WTC11 (cell line): ENCODE data around the gene ACSF3. TPM values are rescaled to one million over a fixed set of nuclear protein-coding genes. Genes with fewer than 3 reads are reported as not detected.

Source experiments
- ATAC-seq: fragments of 200-7000 bp; cut with Tn5 transposase; 2 replicates; pipeline ENCODE4 v1.10.0; 2021; ENCODE audit warnings: mild to moderate bottlenecking, moderate library complexity
- CTCF ChIA-PET: fragments of 300-600 bp; sonication (Branson Sonifier 250); formaldehyde crosslinking; loops from one replicate; lab custom pipeline; 2021; ENCODE audit warnings: antibody characterized with exemption; lab: Charles Lee
- POLR2A ChIA-PET: fragments of 350-600 bp; sonication (Branson Sonifier 250); formaldehyde crosslinking; loops from one replicate; lab custom pipeline; 2021; ENCODE audit warnings: antibody characterized with exemption; lab: Charles Lee
- DNase-seq: peaks from one replicate; pipeline ENCODE4 v3.0.0; 2021; ENCODE audit warnings: low spot score
- H3K27ac Mint-ChIP-seq: 2 replicates; pipeline ENCODE4 v1.8.0; 2021; ENCODE audit warnings: mixed read lengths
- H3K27me3 Mint-ChIP-seq: 2 replicates; pipeline ENCODE4 v1.8.0; 2021; ENCODE audit warnings: low read depth, mild to moderate bottlenecking, moderate library complexity, mixed read lengths
- H3K36me3 Mint-ChIP-seq: 2 replicates; pipeline ENCODE4 v1.8.0; 2021; ENCODE audit warnings: mixed read lengths
- H3K4me1 Mint-ChIP-seq: 2 replicates; pipeline ENCODE4 v1.8.0; 2022; ENCODE audit warnings: mixed read lengths
- H3K4me3 Mint-ChIP-seq: 2 replicates; pipeline ENCODE4 v1.8.0; 2021; ENCODE audit warnings: mild to moderate bottlenecking, moderate library complexity, mixed read lengths
- H3K9me3 Mint-ChIP-seq: 2 replicates; pipeline ENCODE4 v1.8.0; 2021; ENCODE audit warnings: mixed read lengths
- ATF6 ChIP-seq: sonication (generic); formaldehyde crosslinking; IDR thresholded peaks from 2 replicates; pipeline ENCODE4 v1.8.1; 2023; ENCODE audit warnings: mild to moderate bottlenecking, missing genetic modification reagents
- CBFB ChIP-seq: sonication (generic); formaldehyde crosslinking; IDR thresholded peaks from 2 replicates; pipeline ENCODE4 v1.8.1; 2022; ENCODE audit warnings: mild to moderate bottlenecking, low read depth, missing genetic modification reagents
- CDX4 ChIP-seq: fragments of 250-450 bp; sonication (Bioruptor Pico); IDR thresholded peaks from 2 replicates; pipeline ENCODE4 v1.9.0; 2021; ENCODE audit warnings: moderate library complexity, mild to moderate bottlenecking, inconsistent platforms, borderline replicate concordance
- CREB1 ChIP-seq: sonication (generic); formaldehyde crosslinking; IDR thresholded peaks from 2 replicates; pipeline ENCODE4 v1.8.0; 2023; ENCODE audit warnings: mild to moderate bottlenecking, missing genetic modification reagents
- ELF4 ChIP-seq: sonication (generic); formaldehyde crosslinking; IDR thresholded peaks from 2 replicates; pipeline ENCODE4 v1.8.1; 2022; ENCODE audit warnings: low read depth, mild to moderate bottlenecking, moderate library complexity, missing genetic modification reagents
- GTF2I ChIP-seq: fragments of 250-450 bp; sonication (Bioruptor Pico); conservative IDR thresholded peaks from 2 replicates; pipeline ENCODE4 v1.4.0; 2021; ENCODE audit warnings: mild to moderate bottlenecking
- JUN ChIP-seq: sonication (generic); formaldehyde crosslinking; IDR thresholded peaks from 2 replicates; pipeline ENCODE4 v1.8.0; 2023; ENCODE audit warnings: mild to moderate bottlenecking, missing genetic modification reagents
- MXD4 ChIP-seq: fragments of 250-450 bp; sonication (Bioruptor Pico); IDR thresholded peaks from 2 replicates; pipeline ENCODE4 v1.8.0; 2021; ENCODE audit warnings: mild to moderate bottlenecking, moderate library complexity, borderline replicate concordance
- NFATC4 ChIP-seq: fragments of 250-450 bp; sonication (Bioruptor Pico); IDR thresholded peaks from 2 replicates; pipeline ENCODE4 v1.9.0; 2021; ENCODE audit warnings: mild to moderate bottlenecking
- NFYB ChIP-seq: sonication (generic); formaldehyde crosslinking; conservative IDR thresholded peaks from 2 replicates; pipeline ENCODE4 v1.8.0; 2022; ENCODE audit warnings: low read depth, missing genetic modification reagents
- NR1H2 ChIP-seq: sonication (generic); formaldehyde crosslinking; IDR thresholded peaks from 2 replicates; pipeline ENCODE4 v1.9.0; 2021; ENCODE audit warnings: mild to moderate bottlenecking, moderate library complexity, missing genetic modification reagents
- PRRX2 ChIP-seq: fragments of 250-450 bp; sonication (Bioruptor Pico); IDR thresholded peaks from 2 replicates; pipeline ENCODE4 v1.8.0; 2021; ENCODE audit warnings: mild to moderate bottlenecking
- RORB ChIP-seq: fragments of 250-450 bp; sonication (Bioruptor Pico); IDR thresholded peaks from 2 replicates; pipeline ENCODE4 v1.9.0; 2021; ENCODE audit warnings: mild to moderate bottlenecking
- SP1 ChIP-seq: sonication (generic); formaldehyde crosslinking; conservative IDR thresholded peaks from 2 replicates; pipeline ENCODE4 v1.8.1; 2022; ENCODE audit warnings: missing genetic modification reagents
- STAT6 ChIP-seq: sonication (generic); formaldehyde crosslinking; conservative IDR thresholded peaks from 2 replicates; pipeline ENCODE4 v1.8.1; 2023; ENCODE audit warnings: mild to moderate bottlenecking, low read depth, missing genetic modification reagents, moderate library complexity
- TCF7 ChIP-seq: sonication (generic); formaldehyde crosslinking; IDR thresholded peaks from 2 replicates; pipeline ENCODE4 v1.8.0; 2022; ENCODE audit warnings: mild to moderate bottlenecking, low read depth, missing genetic modification reagents, moderate library complexity
- ZBTB21 ChIP-seq: sonication (generic); formaldehyde crosslinking; IDR thresholded peaks from 2 replicates; pipeline ENCODE4 v1.8.1; 2023; ENCODE audit warnings: mild to moderate bottlenecking, missing genetic modification reagents, borderline replicate concordance
- ZNF138 ChIP-seq: sonication (generic); formaldehyde crosslinking; conservative IDR thresholded peaks from 2 replicates; pipeline ENCODE4 v1.8.1; 2022; ENCODE audit warnings: mild to moderate bottlenecking, moderate library complexity, missing genetic modification reagents
- ZNF263 ChIP-seq: sonication (generic); formaldehyde crosslinking; IDR thresholded peaks from 2 replicates; pipeline ENCODE4 v1.8.1; 2022; ENCODE audit warnings: low read depth, mild to moderate bottlenecking, moderate library complexity, missing genetic modification reagents
- ZNF317 ChIP-seq: sonication (generic); formaldehyde crosslinking; IDR thresholded peaks from 2 replicates; pipeline ENCODE4 v1.8.1; 2023; ENCODE audit warnings: low read depth, mild to moderate bottlenecking, moderate library complexity, missing genetic modification reagents, borderline replicate concordance
- ZNF532 ChIP-seq: fragments of 250-450 bp; sonication (Bioruptor Pico); IDR thresholded peaks from 2 replicates; pipeline ENCODE4 v1.9.0; 2021; ENCODE audit warnings: mild to moderate bottlenecking, borderline replicate concordance
- ZNF671 ChIP-seq: fragments of 250-450 bp; sonication (Bioruptor Pico); IDR thresholded peaks from 2 replicates; pipeline ENCODE4 v1.8.0; 2021; ENCODE audit warnings: mild to moderate bottlenecking
- ZSCAN18 ChIP-seq: fragments of 250-450 bp; sonication (Bioruptor Pico); IDR thresholded peaks from 2 replicates; pipeline ENCODE4 v2.1.2; 2022; ENCODE audit warnings: mild to moderate bottlenecking, moderate library complexity
- total RNA-seq: library from RNA; stranded (reverse); gene quantifications from 3 replicates; pipeline ENCODE4 v1.2.3, GENCODE V29; 2021

ACSF3 gene
- total RNA-seq, 1 experiment from 2014 or later: 22.9 TPM

GRCh38 chr16:89155851-89156739 is 62.4 kb downstream of the ACSF3 start:
- H3K27me3 Mint-ChIP-seq: peaks cover 5% of the 10 kb centered on the region
- no peak overlapping the region for H3K4me3 Mint-ChIP-seq
- H3K9me3 Mint-ChIP-seq: peaks cover 17% of the 10 kb centered on the region
- H3K27ac Mint-ChIP-seq: no peak overlapping the region
- DNase-seq (no peak), ATAC-seq (no peak)
- no peaks in the 10 kb centered on the region for H3K4me1 Mint-ChIP-seq
- TF ChIP-seq STAT6 (CRISPR knock-in tag): no peak
- no peak for TF ChIP-seq ELF4
- no peak for TF ChIP-seq ZNF138
- no peak for TF ChIP-seq PRRX2 (CRISPR knock-in tag)
- no peak for TF ChIP-seq CDX4
- TF ChIP-seq NFYB (CRISPR knock-in tag): no peak
- TF ChIP-seq ZNF263: no peak
- no peak for TF ChIP-seq NFATC4 (CRISPR knock-in tag)
- peaks cover 13% of the 10 kb centered on the region for H3K36me3 Mint-ChIP-seq
- POLR2A ChIA-PET: no interaction called here
- CTCF ChIA-PET: interaction anchor here (2.3 kb wide), 1 partner anchor 11 kb away, joined by 13 read pairs; no protein-coding TSS in a partner anchor

GRCh38 chr16:89156740-89157645 is 63.3 kb downstream of the ACSF3 start:
- ChIA-PET CTCF (interaction anchor here (2.3 kb wide), 1 partner anchor 10 kb away, joined by 13 read pairs; no protein-coding TSS in a partner anchor), POLR2A (no interaction called here)
- no peaks in the 10 kb centered on the region for H3K4me1 Mint-ChIP-seq
- H3K4me3 Mint-ChIP-seq: no peak overlapping the region
- no peak overlapping the region for H3K27ac Mint-ChIP-seq
- ATAC-seq (no peak), DNase-seq (no peak)
- H3K27me3 Mint-ChIP-seq: peaks cover 8% of the 10 kb centered on the region
- peaks cover 6% of the 10 kb centered on the region; the same call in 1 of the 2 replicates for H3K36me3 Mint-ChIP-seq
- H3K9me3 Mint-ChIP-seq: peaks cover 17% of the 10 kb centered on the region
- TF ChIP-seq ZSCAN18 (CRISPR knock-in tag) (no peak), MXD4 (no peak), ZNF317 (no peak), SP1 (CRISPR knock-in tag) (no peak), NR1H2 (CRISPR knock-in tag) (no peak), JUN (no peak), GTF2I (CRISPR knock-in tag) (no peak), ATF6 (no peak), ZNF671 (CRISPR knock-in tag) (no peak), CBFB (CRISPR knock-in tag) (no peak), ZNF532 (no peak), TCF7 (CRISPR knock-in tag) (no peak), RORB (no peak), CREB1 (CRISPR knock-in tag) (no peak), ZNF263 (no peak), ZBTB21 (no peak)
